GM23338 (cell line): ENCODE data around the gene COL4A2. TPM values are rescaled to one million over a fixed set of nuclear protein-coding genes. Genes with fewer than 3 reads are reported as not detected.

ENCODE experiments used
- ATAC-seq: fragments of 200-7000 bp; cut with Tn5 transposase; 3 replicates; pipeline ENCODE4 v1.9.1; 2020
- DNase-seq: peaks from one replicate; pipeline ENCODE4 v3.0.0-alpha.2; 2015; ENCODE audit warnings: low spot score
- H2AFZ ChIP-seq: fragments of 200-600 bp; sonication (generic); 2 replicates; pipeline ENCODE4 v1.8.0; 2016; ENCODE audit warnings: antibody characterized with exemption, mild to moderate bottlenecking, moderate library complexity
- H3F3A ChIP-seq: fragments of 200-600 bp; sonication (generic); replicated peaks from 2 replicates; pipeline ENCODE4 v1.8.0; 2017; ENCODE audit warnings: antibody characterized with exemption, mixed run types, low read depth
- H3K27ac ChIP-seq: fragments of 200-600 bp; sonication (generic); 2 replicates; pipeline ENCODE4 v1.6.1; 2016; ENCODE audit warnings: low read depth
- H3K27me3 ChIP-seq: fragments of 200-600 bp; sonication (generic); 2 replicates; pipeline ENCODE4 v1.8.0; 2016; ENCODE audit warnings: mild to moderate bottlenecking, mixed run types, moderate library complexity; ENCODE audit not compliant: insufficient read depth
- H3K36me3 ChIP-seq: fragments of 200-600 bp; sonication (generic); 2 replicates; pipeline ENCODE4 v1.8.0; 2016; ENCODE audit warnings: mild to moderate bottlenecking; ENCODE audit not compliant: insufficient read depth
- H3K4me1 ChIP-seq: fragments of 200-600 bp; sonication (generic); 2 replicates; pipeline ENCODE4 v1.8.0; 2016; ENCODE audit warnings: mild to moderate bottlenecking, moderate library complexity; ENCODE audit not compliant: insufficient read depth
- H3K4me2 ChIP-seq: fragments of 200-600 bp; sonication (generic); 2 replicates; pipeline ENCODE4 v1.7.1; 2017; ENCODE audit warnings: mixed run types
- H3K4me3 ChIP-seq: fragments of 200-600 bp; sonication (generic); 2 replicates; pipeline ENCODE4 v1.6.1; 2016; ENCODE audit warnings: mixed run types
- H3K79me2 ChIP-seq: fragments of 200-600 bp; sonication (generic); replicated peaks from 2 replicates; pipeline ENCODE4 v1.8.0; 2017; ENCODE audit warnings: mild to moderate bottlenecking; ENCODE audit not compliant: insufficient read depth
- H3K9me2 ChIP-seq: fragments of 200-600 bp; sonication (generic); 2 replicates; pipeline ENCODE4 v1.8.0; 2017; ENCODE audit not compliant: insufficient read depth
- H4K20me1 ChIP-seq: fragments of 200-600 bp; sonication (generic); replicated peaks from 2 replicates; pipeline ENCODE4 v1.8.0; 2017; ENCODE audit warnings: mild to moderate bottlenecking; ENCODE audit not compliant: insufficient read depth
- H3K27ac Mint-ChIP-seq: 2 replicates; pipeline ENCODE4 v1.8.0; 2020; ENCODE audit warnings: inconsistent platforms, mild to moderate bottlenecking, moderate library complexity, mixed read lengths
- H3K27me3 Mint-ChIP-seq: 3 replicates; pipeline ENCODE4 v1.8.0; 2022; ENCODE audit warnings: low read depth, mild to moderate bottlenecking, moderate library complexity, mixed read lengths, inconsistent platforms; ENCODE audit not compliant: insufficient read depth, poor library complexity
- H3K36me3 Mint-ChIP-seq: 3 replicates; pipeline ENCODE4 v1.8.0; 2021; ENCODE audit warnings: low read depth, mild to moderate bottlenecking, inconsistent platforms, moderate library complexity, mixed read lengths
- H3K4me1 Mint-ChIP-seq: 3 replicates; pipeline ENCODE4 v1.8.0; 2020; ENCODE audit warnings: mild to moderate bottlenecking, inconsistent platforms, mixed read lengths
- H3K4me3 Mint-ChIP-seq: 3 replicates; pipeline ENCODE4 v1.8.0; 2021; ENCODE audit warnings: moderate library complexity, mild to moderate bottlenecking, inconsistent platforms, mixed read lengths
- H3K9me3 Mint-ChIP-seq: 3 replicates; pipeline ENCODE4 v1.8.0; 2020; ENCODE audit warnings: moderate library complexity, mild to moderate bottlenecking, inconsistent platforms, mixed read lengths
- CREB1 ChIP-seq: fragments of 250-450 bp; sonication (Bioruptor Pico); IDR thresholded peaks from 2 replicates; pipeline ENCODE4 v1.5.0; 2020; ENCODE audit warnings: low read depth, mild to moderate bottlenecking, moderate library complexity
- EZH2 ChIP-seq: fragments of 200-600 bp; sonication (generic); IDR thresholded peaks from one replicate; pipeline ENCODE4 v1.8.0; 2017; ENCODE audit warnings: antibody characterized with exemption, mild to moderate bottlenecking, low read depth; ENCODE audit not compliant: unreplicated experiment
- EZH2phosphoT487 ChIP-seq: fragments of 200-600 bp; sonication (generic); IDR thresholded peaks from one replicate; pipeline ENCODE4 v1.8.1; 2018; ENCODE audit warnings: antibody characterized with exemption; ENCODE audit not compliant: unreplicated experiment
- JUNB ChIP-seq: IDR thresholded peaks from one replicate; pipeline ENCODE4 v1.6.1; 2016; ENCODE audit warnings: antibody characterized with exemption; ENCODE audit not compliant: unreplicated experiment
- NANOG ChIP-seq: IDR thresholded peaks from 2 replicates; pipeline ENCODE4 v1.6.1; 2016; ENCODE audit warnings: antibody characterized with exemption, borderline replicate concordance
- POLR2AphosphoS5 ChIP-seq: IDR thresholded peaks from 2 replicates; pipeline ENCODE4 v1.6.1; 2016; ENCODE audit warnings: antibody characterized with exemption, low read depth
- REST ChIP-seq: IDR thresholded peaks from one replicate; pipeline ENCODE4 v1.6.1; 2018; ENCODE audit warnings: antibody characterized with exemption; ENCODE audit not compliant: unreplicated experiment
- STAT1 ChIP-seq: IDR thresholded peaks from one replicate; pipeline ENCODE4 v1.6.1; 2016; ENCODE audit warnings: antibody characterized with exemption; ENCODE audit not compliant: unreplicated experiment
- ZNF114 ChIP-seq: fragments of 250-450 bp; sonication (Bioruptor Pico); IDR thresholded peaks from 2 replicates; pipeline ENCODE4 v1.5.0; 2020; ENCODE audit warnings: mild to moderate bottlenecking, moderate library complexity
- ZNF331 ChIP-seq: fragments of 250-450 bp; sonication (Bioruptor Pico); IDR thresholded peaks from 2 replicates; pipeline ENCODE4 v1.5.0; 2020; ENCODE audit warnings: low read depth, mild to moderate bottlenecking, moderate library complexity
- polyA plus RNA-seq: library from polyadenylated mRNA; unstranded; fragments of >200 nt; fragmentation: Nextera tagmentation; extraction: Ambion mirVana; gene quantifications from 2 replicates; pipeline ENCODE4 v1.2.1, GENCODE V29; 2016
- total RNA-seq: library from RNA; depleted of rRNA; stranded (reverse); fragments of >200 nt; shearing (Covaris generic); gene quantifications from 2 replicates; pipeline ENCODE4 v1.2.3, GENCODE V29; 2014
- TF ChIP-seq, protein P1 (sequence below), 2 experiments: fragments of 200-600 bp in 1 of 2; sonication (generic) in 1 of 2; conservative IDR thresholded peaks; 2 replicates each; pipeline versions ENCODE4 v1.5.1 to v1.6.1; 2016 to 2017; ENCODE audit warnings: antibody characterized with exemption in 2 of 2, low read depth in 2 of 2, mild to moderate bottlenecking in 2 of 2, moderate library complexity in 1 of 2
- TF ChIP-seq, protein P2 (sequence below): fragments of 250-450 bp; sonication (Bioruptor Pico); IDR thresholded peaks from 2 replicates; pipeline ENCODE4 v1.5.0; 2020; ENCODE audit warnings: mild to moderate bottlenecking, moderate library complexity
- TF ChIP-seq, protein P3 (sequence below): IDR thresholded peaks from 2 replicates; pipeline ENCODE4 v1.6.1; 2016; ENCODE audit warnings: antibody characterized with exemption

The COL4A2 gene
- total and polyA plus RNA-seq, 2 experiments from 2014 or later: 37.4 to 131 TPM

GRCh38 chr13:110358381-110358780 lies 51.3 kb downstream of the COL4A2 start:
- Mint-ChIP-seq H3K4me3 (no peak overlapping the region), H3K27me3 (peaks cover 6% of the 10 kb centered on the region), H3K36me3 (peaks cover 3% of the 10 kb centered on the region; the same call in 2 of the 3 replicates), H3K9me3 (no peaks in the 10 kb centered on the region), H3K4me1 (peaks cover 29% of the 10 kb centered on the region), H3K27ac (no peak overlapping the region)
- Histone ChIP-seq H3K79me2 (no peaks in the 10 kb centered on the region; the same call in 1 of the 2 replicates), H3K4me2 (no peak overlapping the region), H3K27me3 (no peaks in the 10 kb centered on the region), H2AFZ (no peak overlapping the region), H3K9me2 (no peaks in the 10 kb centered on the region), H4K20me1 (no peaks in the 10 kb centered on the region; the same call in 1 of the 2 replicates), H3F3A (no peaks in the 10 kb centered on the region), H3K36me3 (peaks cover 7% of the 10 kb centered on the region; the same call in 1 of the 2 replicates), H3K4me3 (no peak overlapping the region), H3K27ac (no peak overlapping the region), H3K4me1 (peaks cover 23% of the 10 kb centered on the region)
- ATAC-seq (no peak), DNase-seq (no peak)
- no peak for TF ChIP-seq EZH2
- no peak for TF ChIP-seq REST
- TF ChIP-seq NANOG: no peak
- TF ChIP-seq STAT1: no peak
- TF ChIP-seq, protein P1, sequence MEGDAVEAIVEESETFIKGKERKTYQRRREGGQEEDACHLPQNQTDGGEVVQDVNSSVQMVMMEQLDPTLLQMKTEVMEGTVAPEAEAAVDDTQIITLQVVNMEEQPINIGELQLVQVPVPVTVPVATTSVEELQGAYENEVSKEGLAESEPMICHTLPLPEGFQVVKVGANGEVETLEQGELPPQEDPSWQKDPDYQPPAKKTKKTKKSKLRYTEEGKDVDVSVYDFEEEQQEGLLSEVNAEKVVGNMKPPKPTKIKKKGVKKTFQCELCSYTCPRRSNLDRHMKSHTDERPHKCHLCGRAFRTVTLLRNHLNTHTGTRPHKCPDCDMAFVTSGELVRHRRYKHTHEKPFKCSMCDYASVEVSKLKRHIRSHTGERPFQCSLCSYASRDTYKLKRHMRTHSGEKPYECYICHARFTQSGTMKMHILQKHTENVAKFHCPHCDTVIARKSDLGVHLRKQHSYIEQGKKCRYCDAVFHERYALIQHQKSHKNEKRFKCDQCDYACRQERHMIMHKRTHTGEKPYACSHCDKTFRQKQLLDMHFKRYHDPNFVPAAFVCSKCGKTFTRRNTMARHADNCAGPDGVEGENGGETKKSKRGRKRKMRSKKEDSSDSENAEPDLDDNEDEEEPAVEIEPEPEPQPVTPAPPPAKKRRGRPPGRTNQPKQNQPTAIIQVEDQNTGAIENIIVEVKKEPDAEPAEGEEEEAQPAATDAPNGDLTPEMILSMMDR (conservative IDR thresholded peaks at IDR 0.05; ENCODE audit: low read depth in 2 of 2): no peak
- TF ChIP-seq ZNF331 (CRISPR knock-in tag): no peak
- no peak for TF ChIP-seq CREB1 (CRISPR knock-in tag)
- TF ChIP-seq, protein P2, sequence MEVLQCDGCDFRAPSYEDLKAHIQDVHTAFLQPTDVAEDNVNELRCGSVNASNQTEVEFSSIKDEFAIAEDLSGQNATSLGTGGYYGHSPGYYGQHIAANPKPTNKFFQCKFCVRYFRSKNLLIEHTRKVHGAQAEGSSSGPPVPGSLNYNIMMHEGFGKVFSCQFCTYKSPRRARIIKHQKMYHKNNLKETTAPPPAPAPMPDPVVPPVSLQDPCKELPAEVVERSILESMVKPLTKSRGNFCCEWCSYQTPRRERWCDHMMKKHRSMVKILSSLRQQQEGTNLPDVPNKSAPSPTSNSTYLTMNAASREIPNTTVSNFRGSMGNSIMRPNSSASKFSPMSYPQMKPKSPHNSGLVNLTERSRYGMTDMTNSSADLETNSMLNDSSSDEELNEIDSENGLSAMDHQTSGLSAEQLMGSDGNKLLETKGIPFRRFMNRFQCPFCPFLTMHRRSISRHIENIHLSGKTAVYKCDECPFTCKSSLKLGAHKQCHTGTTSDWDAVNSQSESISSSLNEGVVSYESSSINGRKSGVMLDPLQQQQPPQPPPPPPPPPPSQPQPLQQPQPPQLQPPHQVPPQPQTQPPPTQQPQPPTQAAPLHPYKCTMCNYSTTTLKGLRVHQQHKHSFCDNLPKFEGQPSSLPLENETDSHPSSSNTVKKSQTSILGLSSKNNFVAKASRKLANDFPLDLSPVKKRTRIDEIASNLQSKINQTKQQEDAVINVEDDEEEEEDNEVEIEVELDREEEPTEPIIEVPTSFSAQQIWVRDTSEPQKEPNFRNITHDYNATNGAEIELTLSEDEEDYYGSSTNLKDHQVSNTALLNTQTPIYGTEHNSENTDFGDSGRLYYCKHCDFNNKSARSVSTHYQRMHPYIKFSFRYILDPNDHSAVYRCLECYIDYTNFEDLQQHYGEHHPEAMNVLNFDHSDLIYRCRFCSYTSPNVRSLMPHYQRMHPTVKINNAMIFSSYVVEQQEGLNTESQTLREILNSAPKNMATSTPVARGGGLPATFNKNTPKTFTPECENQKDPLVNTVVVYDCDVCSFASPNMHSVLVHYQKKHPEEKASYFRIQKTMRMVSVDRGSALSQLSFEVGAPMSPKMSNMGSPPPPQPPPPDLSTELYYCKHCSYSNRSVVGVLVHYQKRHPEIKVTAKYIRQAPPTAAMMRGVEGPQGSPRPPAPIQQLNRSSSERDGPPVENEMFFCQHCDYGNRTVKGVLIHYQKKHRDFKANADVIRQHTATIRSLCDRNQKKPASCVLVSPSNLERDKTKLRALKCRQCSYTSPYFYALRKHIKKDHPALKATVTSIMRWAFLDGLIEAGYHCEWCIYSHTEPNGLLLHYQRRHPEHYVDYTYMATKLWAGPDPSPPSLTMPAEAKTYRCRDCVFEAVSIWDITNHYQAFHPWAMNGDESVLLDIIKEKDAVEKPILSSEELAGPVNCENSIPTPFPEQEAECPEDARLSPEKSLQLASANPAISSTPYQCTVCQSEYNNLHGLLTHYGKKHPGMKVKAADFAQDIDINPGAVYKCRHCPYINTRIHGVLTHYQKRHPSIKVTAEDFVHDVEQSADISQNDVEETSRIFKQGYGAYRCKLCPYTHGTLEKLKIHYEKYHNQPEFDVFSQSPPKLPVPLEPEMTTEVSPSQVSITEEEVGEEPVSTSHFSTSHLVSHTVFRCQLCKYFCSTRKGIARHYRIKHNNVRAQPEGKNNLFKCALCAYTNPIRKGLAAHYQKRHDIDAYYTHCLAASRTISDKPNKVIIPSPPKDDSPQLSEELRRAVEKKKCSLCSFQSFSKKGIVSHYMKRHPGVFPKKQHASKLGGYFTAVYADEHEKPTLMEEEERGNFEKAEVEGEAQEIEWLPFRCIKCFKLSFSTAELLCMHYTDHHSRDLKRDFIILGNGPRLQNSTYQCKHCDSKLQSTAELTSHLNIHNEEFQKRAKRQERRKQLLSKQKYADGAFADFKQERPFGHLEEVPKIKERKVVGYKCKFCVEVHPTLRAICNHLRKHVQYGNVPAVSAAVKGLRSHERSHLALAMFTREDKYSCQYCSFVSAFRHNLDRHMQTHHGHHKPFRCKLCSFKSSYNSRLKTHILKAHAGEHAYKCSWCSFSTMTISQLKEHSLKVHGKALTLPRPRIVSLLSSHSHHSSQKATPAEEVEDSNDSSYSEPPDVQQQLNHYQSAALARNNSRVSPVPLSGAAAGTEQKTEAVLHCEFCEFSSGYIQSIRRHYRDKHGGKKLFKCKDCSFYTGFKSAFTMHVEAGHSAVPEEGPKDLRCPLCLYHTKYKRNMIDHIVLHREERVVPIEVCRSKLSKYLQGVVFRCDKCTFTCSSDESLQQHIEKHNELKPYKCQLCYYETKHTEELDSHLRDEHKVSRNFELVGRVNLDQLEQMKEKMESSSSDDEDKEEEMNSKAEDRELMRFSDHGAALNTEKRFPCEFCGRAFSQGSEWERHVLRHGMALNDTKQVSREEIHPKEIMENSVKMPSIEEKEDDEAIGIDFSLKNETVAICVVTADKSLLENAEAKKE: no peak
- no peak for TF ChIP-seq ZNF114 (CRISPR knock-in tag)
- no peak for TF ChIP-seq EZH2phosphoT487
- TF ChIP-seq POLR2AphosphoS5: no peak
- TF ChIP-seq JUNB: no peak
- TF ChIP-seq, protein P3, sequence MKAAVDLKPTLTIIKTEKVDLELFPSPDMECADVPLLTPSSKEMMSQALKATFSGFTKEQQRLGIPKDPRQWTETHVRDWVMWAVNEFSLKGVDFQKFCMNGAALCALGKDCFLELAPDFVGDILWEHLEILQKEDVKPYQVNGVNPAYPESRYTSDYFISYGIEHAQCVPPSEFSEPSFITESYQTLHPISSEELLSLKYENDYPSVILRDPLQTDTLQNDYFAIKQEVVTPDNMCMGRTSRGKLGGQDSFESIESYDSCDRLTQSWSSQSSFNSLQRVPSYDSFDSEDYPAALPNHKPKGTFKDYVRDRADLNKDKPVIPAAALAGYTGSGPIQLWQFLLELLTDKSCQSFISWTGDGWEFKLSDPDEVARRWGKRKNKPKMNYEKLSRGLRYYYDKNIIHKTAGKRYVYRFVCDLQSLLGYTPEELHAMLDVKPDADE: no peak
